GM12892 (cell line): ENCODE results near the gene TMEM120A.

Experiments
- POLR2A ChIP-seq: IDR thresholded peaks from 2 replicates; pipeline ENCODE4 v1.6.1; 2011; ENCODE audit warnings: low read depth, low read length, control low read depth
- POLR2AphosphoS5 ChIP-seq: IDR thresholded peaks from 2 replicates; pipeline ENCODE4 v1.6.1; 2011; ENCODE audit warnings: low read depth, low read length, control low read depth
- TAF1 ChIP-seq: IDR thresholded peaks from 2 replicates; pipeline ENCODE4 v1.6.1; 2011; ENCODE audit warnings: low read depth, mild to moderate bottlenecking, control low read depth, low read length, borderline replicate concordance

DNA sequence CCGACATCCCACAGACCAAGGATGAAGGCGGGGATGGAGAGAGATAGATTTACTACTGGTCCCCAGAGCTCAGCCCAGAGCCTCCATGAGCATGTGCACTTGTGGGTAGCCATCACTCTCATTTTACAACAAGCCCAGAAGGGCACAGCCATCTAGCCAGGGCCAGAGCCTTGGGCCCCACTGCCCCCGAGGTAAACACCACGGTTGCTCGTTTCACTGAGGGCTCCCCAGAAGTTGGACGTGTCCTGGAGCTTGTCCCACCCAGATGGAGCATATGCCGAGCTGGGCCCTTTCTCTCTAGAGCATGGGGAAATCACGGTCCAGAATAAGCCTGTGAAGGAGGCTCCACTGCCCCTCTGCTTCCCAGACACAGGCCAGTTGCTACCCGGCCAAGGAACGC, 9.0 kb upstream of the TMEM120A start:
- TF ChIP-seq POLR2A, result no peak
- TF ChIP-seq POLR2AphosphoS5, result no peak
- TF ChIP-seq TAF1, result no peak
